Measurements from ENCODE around the gene SPOCK3.
"Not testable (repeated sequence)": the region's sequence is repeated elsewhere in the genome, so short reads cannot be mapped to it uniquely, and the experiment has no call there.

The SPOCK3 gene

DNA sequence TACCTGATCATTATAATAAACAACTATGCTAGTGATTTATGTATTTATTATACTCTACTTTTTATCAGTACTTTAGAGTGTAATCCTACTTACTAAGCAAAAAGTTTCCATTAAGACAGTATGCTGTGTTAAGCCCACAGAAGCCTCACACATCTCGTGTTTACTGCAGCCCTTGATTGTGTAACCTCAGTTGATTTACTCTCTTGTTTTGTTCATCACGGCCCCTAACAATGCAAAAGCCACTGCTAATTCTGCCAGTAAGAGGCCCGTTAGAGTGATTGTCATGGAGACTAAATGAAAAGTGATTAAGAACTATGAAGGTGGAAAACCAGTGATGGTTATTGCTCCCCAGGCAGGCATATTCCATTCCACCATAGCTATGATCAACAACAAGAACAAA, 436.2 kb downstream of the SPOCK3 start:
- no peak for DNase-seq

DNA sequence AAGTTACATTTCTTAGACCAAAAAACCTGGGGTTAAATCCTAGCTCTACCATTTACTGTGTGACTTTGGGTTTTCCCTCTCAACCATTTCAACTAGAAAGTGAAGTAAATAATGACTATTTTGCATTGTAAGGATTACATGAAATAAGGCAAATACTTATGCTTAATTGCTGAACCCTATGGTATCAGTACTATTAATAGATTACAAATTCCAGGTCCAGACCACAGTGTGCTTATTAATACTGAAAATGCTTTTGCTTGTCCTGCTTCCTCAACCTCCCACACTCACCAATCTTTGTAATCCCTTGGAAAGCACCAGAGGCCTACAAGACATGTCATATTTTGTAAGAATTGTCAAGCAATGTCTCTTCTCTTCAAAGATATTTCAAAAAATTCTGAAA, 456.5 kb downstream of the SPOCK3 start:
- no peak for DNase-seq

GRCh38 chr4:166763018-166763417, 471.3 kb downstream of the SPOCK3 start:
- DNase-seq: no peak

DNA sequence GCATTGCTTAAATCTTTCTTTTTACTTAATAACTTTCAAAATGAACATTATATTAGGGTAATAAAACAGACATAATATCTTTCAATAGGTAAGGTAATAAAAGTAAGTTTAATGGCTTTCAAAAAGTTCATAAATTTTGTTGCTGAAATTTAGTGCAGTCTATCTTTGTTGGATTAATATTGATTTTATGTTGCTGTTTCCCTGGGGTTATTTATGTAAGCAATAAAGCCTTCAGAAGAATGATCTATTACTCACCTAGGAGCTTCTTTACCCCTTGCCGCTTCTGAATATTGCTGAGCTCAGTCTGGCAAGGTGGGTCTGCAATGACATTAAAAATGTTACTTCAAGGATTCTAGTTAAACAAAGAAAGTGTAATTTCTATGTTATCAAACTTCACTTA, 492.6 kb downstream of the SPOCK3 start:
- no peak for DNase-seq

- DNase-seq: not testable (repeated sequence)
These were observed 495.1 kb downstream of the SPOCK3 start for GRCh38 chr4:166739215-166739614.

DNA sequence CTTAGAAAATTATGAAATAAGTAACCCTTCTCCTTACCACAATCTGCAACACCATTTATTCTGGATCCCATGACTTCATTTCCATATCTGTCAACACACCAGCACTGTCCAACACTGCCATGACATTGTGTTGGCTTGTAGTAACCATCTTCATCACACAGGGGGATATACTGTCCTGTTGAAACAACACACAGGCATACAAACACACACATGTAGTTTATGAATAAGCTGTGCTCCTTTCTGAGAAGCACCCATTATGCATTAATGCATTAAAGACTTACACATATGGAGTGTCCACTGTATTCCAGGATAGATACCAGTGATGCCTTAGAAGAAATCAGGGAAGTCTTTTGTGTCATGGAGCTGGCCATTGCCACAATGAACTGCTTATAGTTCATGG, 496.9 kb downstream of the SPOCK3 start:
- no peak for DNase-seq

GRCh38 chr4:166735553-166735952, 498.7 kb downstream of the SPOCK3 start:
- DNase-seq: no peak

DNA sequence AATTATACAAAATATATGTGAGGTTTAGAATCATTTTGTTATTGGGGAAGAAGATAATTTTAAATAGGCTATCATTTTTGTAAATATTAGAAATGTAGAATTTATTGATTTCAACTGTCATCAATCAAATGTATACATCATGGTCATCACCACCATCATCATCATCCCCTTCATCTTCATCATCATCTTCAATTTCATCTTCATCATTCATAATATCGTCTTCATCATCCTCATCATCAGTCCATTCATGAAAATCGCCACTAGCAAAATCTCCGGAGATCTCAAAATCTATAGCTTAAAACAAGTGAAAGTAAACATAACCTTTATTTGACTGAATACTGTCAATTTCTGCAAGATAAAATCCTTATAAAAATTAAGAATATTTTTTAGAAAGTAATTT, 499.5 kb downstream of the SPOCK3 start:
- DNase-seq: no peak

- DNase-seq: no peak
These were observed 500.6 kb downstream of the SPOCK3 start for GRCh38 chr4:166733686-166734085.

- DNase-seq: no peak
These were observed 507.5 kb downstream of the SPOCK3 start for GRCh38 chr4:166726832-166727231.

DNA sequence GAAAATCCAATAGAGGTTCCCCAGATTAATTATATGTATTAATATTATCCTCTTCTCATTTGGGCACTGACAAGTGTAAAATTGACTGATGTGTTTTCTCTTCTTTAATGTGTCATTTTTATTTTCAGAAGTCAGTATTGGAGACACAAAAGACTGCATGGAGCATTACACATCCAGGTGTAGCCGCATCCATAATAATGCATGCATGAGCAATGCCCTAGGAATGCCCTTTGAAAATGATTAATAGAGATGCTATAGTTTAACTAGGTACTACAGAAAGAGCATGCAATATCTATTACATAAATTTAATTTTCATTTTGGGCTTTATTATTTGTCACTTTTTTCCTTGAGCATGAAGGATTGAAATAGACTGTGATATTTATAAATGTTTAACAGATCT, 509.9 kb downstream of the SPOCK3 start:
- DNase-seq: no peak

- DNase-seq: no peak
These were observed 510.7 kb downstream of the SPOCK3 start for GRCh38 chr4:166723532-166724140.

DNA sequence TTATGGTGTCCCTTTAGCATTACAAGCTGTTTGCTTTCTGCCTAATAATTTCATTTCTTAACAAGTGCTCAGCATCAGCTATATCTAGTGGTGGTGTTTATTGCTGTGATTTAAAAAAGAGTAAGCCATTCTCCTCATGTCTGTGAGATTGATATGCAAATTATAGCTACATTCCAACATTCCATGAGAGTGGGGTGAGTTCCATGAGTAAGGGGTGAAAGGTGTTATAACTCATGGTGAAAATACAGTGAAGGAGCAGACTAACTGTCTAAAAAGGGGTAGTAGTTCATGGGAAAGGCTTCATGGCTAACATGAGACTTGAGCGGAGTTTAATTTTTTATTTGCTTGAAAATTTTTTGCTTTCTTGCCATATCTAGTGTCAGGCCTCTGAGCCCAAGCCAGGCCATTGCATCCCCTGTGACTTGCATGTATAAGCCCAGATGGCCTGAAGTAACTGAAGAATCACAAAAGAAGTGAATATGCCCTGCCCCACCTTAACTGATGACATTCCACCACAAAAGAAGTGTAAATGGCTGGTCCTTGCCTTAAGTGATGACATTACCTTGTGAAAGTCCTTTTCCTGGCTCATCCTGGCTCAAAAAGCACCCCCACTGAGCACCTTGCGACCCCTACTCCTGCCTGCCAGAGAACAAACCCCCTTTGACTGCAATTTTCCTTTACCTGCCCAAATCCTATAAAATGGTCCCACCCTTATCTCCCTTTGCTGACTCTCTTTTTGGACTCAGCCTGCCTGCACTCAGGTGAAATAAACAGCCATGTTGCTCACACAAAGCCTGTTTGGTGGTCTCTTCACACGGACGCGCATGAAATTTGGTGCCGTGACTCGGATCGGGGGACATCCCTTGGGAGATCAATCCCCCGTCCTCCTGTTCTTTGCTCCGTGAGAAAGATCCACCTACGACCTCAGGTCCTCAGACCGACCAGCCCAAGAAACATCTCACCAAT, 518.3 kb downstream of the SPOCK3 start:
- not testable (repeated sequence) for DNase-seq

DNA sequence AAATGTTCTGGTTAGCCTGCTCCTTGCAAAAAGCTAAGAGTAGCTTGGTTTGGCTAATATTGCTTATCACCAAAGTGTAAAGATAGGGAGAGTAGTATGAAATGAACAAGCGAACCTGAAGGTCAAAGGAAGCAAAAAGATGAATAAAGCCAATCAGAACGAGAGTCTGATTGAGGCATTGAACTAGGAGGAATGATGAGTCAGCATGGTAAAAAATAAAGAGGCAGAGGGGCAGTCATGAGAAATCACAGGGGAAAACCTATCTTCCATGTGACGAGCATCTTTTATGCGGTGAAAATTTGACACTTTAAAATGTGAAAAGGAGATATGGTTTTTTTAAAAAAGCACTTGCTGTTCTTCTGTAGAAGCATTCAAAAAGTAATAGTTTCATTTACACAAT, 533.7 kb downstream of the SPOCK3 start:
- DNase-seq: no peak

DNA sequence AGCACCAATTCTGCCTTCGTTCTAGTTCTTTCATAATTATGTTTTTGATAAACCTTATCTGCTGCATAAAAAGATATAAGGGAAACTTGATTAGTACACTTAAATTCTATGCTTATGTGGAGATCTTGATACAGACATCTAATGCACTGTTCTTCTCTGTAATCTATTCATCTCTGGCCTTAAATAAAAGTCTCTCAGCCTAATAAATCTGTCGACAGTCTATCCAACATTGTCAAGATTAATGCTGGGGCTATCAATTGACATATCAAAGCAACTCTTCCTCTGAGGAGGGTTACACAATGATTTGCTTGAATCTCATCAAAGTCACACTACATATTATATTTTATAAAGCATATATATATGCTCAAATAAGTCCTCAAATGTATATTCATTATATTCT, 545.5 kb downstream of the SPOCK3 start:
- no peak for DNase-seq

DNA sequence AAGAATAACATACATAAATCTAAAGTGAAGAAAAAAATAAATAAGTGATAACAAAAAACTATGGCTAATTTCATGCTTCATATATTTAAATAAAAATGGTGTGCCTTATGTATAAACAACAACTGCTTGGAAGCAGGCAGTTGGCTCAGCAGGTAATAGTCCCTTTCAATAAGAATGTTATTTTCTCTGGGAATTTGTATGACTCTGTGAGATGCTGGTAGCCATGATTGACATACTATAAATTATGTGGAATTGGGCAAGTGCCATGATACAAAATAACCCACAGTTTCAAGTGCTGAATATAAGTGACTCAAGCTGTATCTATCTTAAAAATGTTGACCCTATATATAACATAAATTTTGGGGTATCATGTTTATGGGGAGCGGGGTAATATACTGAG, 546.5 kb downstream of the SPOCK3 start:
- DNase-seq: no peak

Measured in NCI-H2227 treated with DMSO at 0.1 percent for 48 hours (cell line).